Stimulated activated CD4-positive, alpha-beta T cell treated with anti-CD3 and anti-CD28 coated beads, Interleukin-4, amount 100 ng/mL, for 24 hours (primary cell): Measurements from ENCODE around the gene CRLF2.
A peak's percentile ranks its signal among the peaks of the same experiment; 100 is the strongest.
"Not testable (repeated sequence)": the region's sequence is repeated elsewhere in the genome, so short reads cannot be mapped to it uniquely, and the experiment has no call there.

Experiments
- DNase-seq: peaks from one replicate; pipeline ENCODE4 v3.0.0-alpha.2; 2020

CRLF2 gene

GRCh38 chrX:1165535-1166196, 46.8 kb downstream of the CRLF2 start:
- peak; percentile 25 for DNase-seq

DNA sequence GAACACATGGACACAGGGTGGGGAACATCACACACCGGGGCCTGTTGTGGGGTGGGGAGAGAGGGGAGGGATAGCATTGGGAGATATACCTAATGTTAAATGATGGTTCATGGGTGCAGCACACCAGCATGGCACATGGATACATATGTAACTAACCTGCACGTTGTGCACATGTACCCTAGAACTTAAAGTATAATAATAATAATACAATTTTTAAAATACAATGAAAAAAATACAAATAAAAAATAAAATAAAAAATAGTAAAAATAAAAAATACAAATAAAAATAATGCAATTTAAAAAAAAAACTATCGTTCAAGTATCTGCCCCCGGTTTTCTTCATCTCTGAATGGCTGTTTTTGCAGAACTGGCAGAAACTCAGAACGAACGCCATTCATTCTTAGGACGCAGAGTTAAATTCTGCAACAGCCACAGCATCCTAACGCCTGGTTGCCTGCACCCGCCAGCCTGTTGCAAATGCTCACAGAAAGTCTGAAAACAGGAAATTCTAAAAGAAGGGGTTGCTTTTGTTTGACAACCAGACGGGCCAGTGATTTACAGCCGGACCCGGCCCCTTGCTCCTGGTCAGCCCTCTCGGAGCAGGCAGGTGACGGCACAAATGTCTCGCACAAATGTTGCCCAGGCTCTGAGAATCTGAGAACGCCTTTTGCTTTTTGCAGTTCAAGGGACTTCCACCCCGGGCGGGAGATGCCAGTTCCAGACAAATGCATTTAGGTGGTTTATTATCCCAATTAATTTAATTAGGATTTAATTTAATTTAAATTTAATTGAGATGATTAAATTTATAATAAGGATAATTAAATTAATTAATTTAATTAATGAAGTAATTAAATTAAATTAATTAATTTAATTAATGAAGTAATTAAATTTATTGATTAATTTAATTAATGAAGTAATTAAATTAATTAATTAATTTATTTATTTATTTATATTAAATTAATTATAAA, 47.8 kb downstream of the CRLF2 start:
- DNase-seq, result no peak

DNA sequence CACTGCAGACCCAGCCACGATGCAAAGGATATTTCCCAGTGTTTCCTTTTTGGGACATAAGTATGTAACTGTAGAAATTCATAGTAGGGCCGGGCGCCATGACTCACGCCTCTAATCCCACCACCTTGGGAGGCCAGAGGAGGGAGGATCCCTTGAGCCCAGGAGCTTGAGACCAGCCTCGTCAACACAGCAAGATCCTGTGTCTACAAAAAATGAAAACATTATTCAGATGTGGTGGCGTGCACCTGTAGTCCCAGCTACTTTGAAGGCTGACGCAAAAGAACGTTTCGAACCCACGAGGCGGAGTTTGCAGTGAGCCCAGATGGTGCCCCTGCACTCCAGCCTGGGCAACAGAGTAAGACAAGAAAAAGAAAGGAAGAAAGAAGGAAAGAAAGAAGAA, 49.2 kb downstream of the CRLF2 start:
- peak; percentile 1 for DNase-seq

DNA sequence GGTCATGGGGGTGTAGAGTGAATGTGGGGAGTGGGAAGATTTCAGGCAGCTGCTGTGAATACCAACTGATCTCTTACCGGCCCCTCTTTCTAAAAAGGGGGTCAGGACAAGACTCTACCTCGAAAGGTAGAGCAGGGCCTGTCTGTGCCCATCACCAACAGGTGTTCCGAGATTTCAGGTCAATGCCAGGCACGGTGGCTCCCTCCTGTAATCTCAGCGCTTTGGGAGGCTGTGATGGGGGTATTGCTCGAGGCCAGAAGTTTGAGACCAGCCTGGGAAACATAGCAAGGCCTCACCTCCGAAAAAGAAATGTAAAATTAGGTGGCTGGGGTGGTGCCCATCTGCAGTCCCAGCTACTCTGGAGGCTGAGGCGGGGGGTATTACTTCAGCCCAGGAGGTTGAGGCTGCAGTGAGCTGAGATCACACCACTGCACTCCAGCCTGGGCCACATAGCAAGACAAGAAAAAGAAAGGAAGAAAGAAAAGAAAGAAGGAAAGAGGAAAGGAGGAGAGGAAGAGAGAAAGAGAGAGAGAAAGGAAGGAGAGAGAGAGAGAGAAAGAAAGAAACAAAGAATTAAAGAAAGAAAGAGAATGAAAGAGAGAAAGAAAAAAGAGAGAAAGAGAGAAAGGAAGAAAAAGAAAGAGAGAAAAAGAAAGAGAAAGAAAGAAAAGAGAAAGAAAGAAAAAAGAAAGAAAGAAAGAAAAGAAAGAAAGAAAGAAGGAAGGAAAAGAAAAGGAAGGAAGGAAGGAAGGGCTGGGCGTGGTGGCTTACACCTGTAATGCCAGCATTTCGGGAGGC, 50.1 kb downstream of the CRLF2 start:
- DNase-seq, result no peak

DNA sequence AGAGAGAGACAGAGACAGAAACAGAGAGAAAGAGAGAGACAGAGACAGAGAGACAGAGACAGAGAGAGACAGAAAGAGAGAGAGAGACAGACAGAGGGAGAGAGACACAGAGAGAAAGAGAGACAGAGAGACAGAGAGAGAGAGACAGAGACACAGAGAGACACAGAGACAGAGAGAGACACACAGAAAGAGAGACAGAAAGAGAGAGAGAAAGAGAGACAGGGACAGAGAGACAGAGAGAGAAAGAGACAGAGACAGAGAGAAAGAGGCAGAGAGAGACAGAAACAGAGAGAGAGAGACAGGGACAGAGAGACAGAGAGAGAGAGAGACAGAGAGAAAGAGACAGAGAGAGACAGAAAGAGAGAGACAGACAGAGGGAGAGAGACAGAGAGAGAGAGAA, 52.9 kb downstream of the CRLF2 start:
- no peak for DNase-seq

GRCh38 chrX:1156681-1157455, 55.6 kb downstream of the CRLF2 start:
- DNase-seq, result not testable (repeated sequence)

DNA sequence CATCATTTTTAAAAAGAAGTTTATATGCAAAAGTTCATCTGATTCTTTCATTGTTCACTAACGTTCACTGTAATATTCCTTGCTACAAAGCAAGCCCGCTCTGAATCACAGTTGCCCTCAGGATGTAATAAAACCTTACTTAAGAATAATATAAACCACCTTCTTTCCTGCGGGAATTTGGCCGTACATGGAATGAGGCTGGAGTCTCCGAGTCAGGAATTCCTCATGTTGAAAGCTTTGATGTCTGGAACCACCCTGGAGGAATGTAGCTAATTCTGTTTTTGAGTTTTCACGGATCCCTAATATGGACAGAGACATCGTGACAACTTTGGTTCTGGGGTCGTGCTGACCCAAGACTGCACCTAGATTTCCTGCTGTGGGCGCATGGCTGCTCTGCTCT, 58.5 kb downstream of the CRLF2 start:
- DNase-seq, result no peak

DNA sequence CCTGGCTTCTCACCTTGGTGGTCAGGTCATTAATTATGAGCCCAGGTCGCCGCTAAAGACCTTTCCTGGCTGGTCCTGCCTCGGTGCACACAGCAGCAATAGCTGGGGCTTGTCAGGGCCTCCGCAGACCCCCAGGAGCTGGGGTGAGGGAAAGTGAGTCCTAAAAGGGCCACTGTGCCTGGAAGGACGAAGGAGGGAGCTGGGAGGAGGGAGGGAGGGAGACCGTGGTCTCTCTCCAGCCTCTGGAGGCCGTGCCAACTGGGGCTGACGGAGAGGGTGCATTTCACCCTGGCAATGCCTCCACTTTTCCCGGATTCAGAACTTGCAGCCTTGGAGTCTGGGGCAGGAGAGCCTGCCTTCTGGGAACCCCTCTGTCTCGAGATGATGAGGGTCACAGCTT, 60.4 kb downstream of the CRLF2 start:
- DNase-seq, result no peak

DNA sequence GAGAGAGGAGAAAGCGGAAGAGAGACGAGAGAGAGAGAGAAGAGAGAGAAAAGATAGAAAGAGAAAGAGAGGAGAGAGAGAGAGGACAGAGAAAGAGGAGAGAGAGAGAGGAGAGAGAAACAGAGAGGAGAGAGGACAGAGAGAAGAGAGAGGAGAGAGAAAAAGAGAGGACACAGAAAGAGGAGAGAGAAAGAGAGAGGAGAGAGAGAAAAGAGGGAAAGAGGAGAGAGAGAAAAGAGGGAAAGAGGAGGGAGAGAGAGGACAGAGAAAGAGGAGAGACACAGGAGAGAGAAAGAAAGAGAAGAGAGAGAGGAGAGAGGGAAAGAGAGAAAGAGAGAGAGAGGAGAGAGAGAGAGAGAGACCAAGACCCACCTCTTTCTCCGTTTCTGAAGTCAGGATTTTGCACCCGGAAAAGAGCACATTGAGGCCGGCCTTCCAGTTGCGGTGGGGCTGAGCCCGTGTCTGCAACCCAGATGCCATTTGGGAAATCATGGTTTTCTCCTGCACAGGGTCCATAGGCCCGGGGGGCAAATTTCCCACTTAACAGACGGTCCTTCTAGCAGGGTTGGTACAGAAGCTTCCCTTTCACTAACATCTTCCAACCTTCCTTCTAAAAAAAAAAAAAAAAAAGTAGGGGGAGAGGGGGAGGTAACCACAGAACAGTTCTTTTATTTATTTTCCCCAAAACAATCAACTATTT, 60.9 kb downstream of the CRLF2 start:
- no peak for DNase-seq

GRCh38 chrX:1150569-1151347, 61.7 kb downstream of the CRLF2 start:
- no peak for DNase-seq

- no peak for DNase-seq
These were observed 64.6 kb downstream of the CRLF2 start for GRCh38 chrX:1147611-1148515.

GRCh38 chrX:1144293-1144692, 68.2 kb downstream of the CRLF2 start:
- no peak for DNase-seq
